HEK293T (cell line): ENCODE measurements around the gene RB1.

ENCODE experiments used
- CTCF ChIA-PET: fragments of 350-600 bp; formaldehyde crosslinking; extraction: SDS; loops from one replicate; lab custom pipeline; 2021; ENCODE audit warnings: antibody characterized with exemption, inconsistent platforms; lab: Yijun Ruan, JAX
- POLR2A ChIA-PET: fragments of 350-600 bp; formaldehyde crosslinking; extraction: SDS; loops from one replicate; lab custom pipeline; 2020; ENCODE audit warnings: antibody characterized with exemption, inconsistent platforms; lab: Yijun Ruan, JAX
- DNase-seq: peaks from one replicate; pipeline ENCODE4 v3.0.0; 2012; ENCODE audit warnings: mixed read lengths; ENCODE audit errors: extremely low spot score
- ARNT ChIP-seq: fragments of 450-650 bp; IDR thresholded peaks from 2 replicates; pipeline ENCODE4 v1.6.1; 2017; ENCODE audit warnings: mild to moderate bottlenecking
- BHLHE40 ChIP-seq: fragments of 450-650 bp; IDR thresholded peaks from 2 replicates; pipeline ENCODE4 v1.6.1; 2016; ENCODE audit warnings: mild to moderate bottlenecking, moderate library complexity, borderline replicate concordance
- CTBP1 ChIP-seq: fragments of 450-650 bp; IDR thresholded peaks from 2 replicates; pipeline ENCODE4 v1.6.1; 2016; ENCODE audit warnings: borderline replicate concordance
- ELF4 ChIP-seq: fragments of 450-650 bp; IDR thresholded peaks from 2 replicates; pipeline ENCODE4 v1.6.1; 2017; ENCODE audit warnings: antibody characterized with exemption
- FOXA1 ChIP-seq: fragments of 450-650 bp; IDR thresholded peaks from 2 replicates; pipeline ENCODE4 v1.6.1; 2016; ENCODE audit warnings: mild to moderate bottlenecking
- FOXK2 ChIP-seq: fragments of 450-650 bp; IDR thresholded peaks from 2 replicates; pipeline ENCODE4 v1.6.1; 2016; ENCODE audit warnings: mild to moderate bottlenecking
- FOXM1 ChIP-seq: fragments of 450-650 bp; IDR thresholded peaks from 2 replicates; pipeline ENCODE4 v1.6.1; 2017; ENCODE audit warnings: mild to moderate bottlenecking, borderline replicate concordance
- HDGF ChIP-seq: fragments of 450-650 bp; IDR thresholded peaks from 2 replicates; pipeline ENCODE4 v1.6.1; 2017; ENCODE audit warnings: antibody characterized with exemption, borderline replicate concordance
- L3MBTL2 ChIP-seq: fragments of 450-650 bp; conservative IDR thresholded peaks from 2 replicates; pipeline ENCODE4 v1.6.1; 2016; ENCODE audit warnings: mild to moderate bottlenecking
- LEF1 ChIP-seq: fragments of 450-650 bp; IDR thresholded peaks from 2 replicates; pipeline ENCODE4 v1.6.1; 2017; ENCODE audit warnings: mild to moderate bottlenecking, borderline replicate concordance
- NFRKB ChIP-seq: fragments of 450-650 bp; IDR thresholded peaks from 2 replicates; pipeline ENCODE4 v1.6.1; 2016; ENCODE audit warnings: mild to moderate bottlenecking, moderate library complexity
- SP1 ChIP-seq: fragments of 450-650 bp; IDR thresholded peaks from 2 replicates; pipeline ENCODE4 v1.6.1; 2017
- SUZ12 ChIP-seq: fragments of 450-650 bp; IDR thresholded peaks from 2 replicates; pipeline ENCODE4 v1.6.1; 2016; ENCODE audit warnings: mild to moderate bottlenecking
- TARDBP ChIP-seq: fragments of 450-650 bp; IDR thresholded peaks from 2 replicates; pipeline ENCODE4 v1.6.1; 2016
- ZNF384 ChIP-seq: fragments of 450-650 bp; IDR thresholded peaks from 2 replicates; pipeline ENCODE4 v1.6.1; 2016
- TF ChIP-seq, protein P1 (sequence below): fragments of 450-650 bp; IDR thresholded peaks from 2 replicates; pipeline ENCODE4 v1.6.1; 2016

RB1 gene

DNA sequence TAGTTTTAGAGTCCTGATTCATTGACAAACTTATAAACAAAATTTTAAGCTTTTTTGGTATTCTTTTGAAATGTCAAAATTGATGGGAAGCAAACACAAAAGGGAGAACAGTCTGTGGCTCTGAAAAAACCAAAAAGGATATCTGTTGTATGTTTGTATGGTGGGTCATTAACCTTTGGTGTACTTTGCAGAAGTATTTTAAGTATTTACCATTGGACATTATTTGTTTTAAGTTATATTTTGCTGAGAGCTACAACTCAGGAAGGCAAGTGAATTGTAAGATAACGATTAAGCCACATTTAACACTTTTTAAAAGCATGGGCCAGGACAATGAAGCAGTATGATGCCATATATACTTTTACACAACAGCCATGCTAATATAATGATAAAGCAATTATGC lies 94.2 kb downstream of the RB1 start:
- ChIA-PET CTCF (no interaction called here), POLR2A (no interaction called here)
- no peak for DNase-seq
- TF ChIP-seq FOXK2 (no peak), ELF4 (no peak), ARNT (no peak), FOXM1 (no peak)

- ChIA-PET POLR2A (no interaction called here), CTCF (no interaction called here)
- no peak for DNase-seq
- TF ChIP-seq ELF4 (no peak), FOXK2 (no peak), SUZ12 (no peak), L3MBTL2 (no peak), NFRKB (no peak), LEF1 (no peak), SP1 (no peak), ARNT (no peak), BHLHE40 (no peak), FOXM1 (no peak), CTBP1 (no peak), ZNF384 (no peak)
- TF ChIP-seq, protein P1, sequence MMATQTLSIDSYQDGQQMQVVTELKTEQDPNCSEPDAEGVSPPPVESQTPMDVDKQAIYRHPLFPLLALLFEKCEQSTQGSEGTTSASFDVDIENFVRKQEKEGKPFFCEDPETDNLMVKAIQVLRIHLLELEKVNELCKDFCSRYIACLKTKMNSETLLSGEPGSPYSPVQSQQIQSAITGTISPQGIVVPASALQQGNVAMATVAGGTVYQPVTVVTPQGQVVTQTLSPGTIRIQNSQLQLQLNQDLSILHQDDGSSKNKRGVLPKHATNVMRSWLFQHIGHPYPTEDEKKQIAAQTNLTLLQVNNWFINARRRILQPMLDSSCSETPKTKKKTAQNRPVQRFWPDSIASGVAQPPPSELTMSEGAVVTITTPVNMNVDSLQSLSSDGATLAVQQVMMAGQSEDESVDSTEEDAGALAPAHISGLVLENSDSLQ: no peak
These were observed 95.0 kb downstream of the RB1 start for GRCh38 chr13:48398450-48399095.

- ChIA-PET CTCF (no interaction called here), POLR2A (no interaction called here)
- no peak for TF ChIP-seq NFRKB
- TF ChIP-seq, protein P1: no peak
- TF ChIP-seq L3MBTL2: no peak
- DNase-seq: no peak
These were observed 96.6 kb downstream of the RB1 start for GRCh38 chr13:48400090-48400694.

GRCh38 chr13:48400850-48401291 lies 97.3 kb downstream of the RB1 start:
- TF ChIP-seq NFRKB (no peak), SP1 (no peak), CTBP1 (no peak), FOXK2 (no peak), ARNT (no peak), TARDBP (no peak), L3MBTL2 (no peak), ZNF384 (no peak), FOXM1 (no peak), ELF4 (no peak), BHLHE40 (no peak), LEF1 (no peak), HDGF (no peak), FOXA1 (no peak), SUZ12 (no peak)
- TF ChIP-seq, protein P1: no peak
- no peak for DNase-seq
- POLR2A ChIA-PET: no interaction called here
- CTCF ChIA-PET: no interaction called here

GRCh38 chr13:48401480-48401879 lies 97.9 kb downstream of the RB1 start:
- ChIA-PET CTCF (no interaction called here), POLR2A (no interaction called here)
- DNase-seq: no peak
- TF ChIP-seq SUZ12 (no peak), FOXM1 (no peak), SP1 (no peak), BHLHE40 (no peak), L3MBTL2 (no peak), ARNT (no peak), TARDBP (no peak), NFRKB (no peak), CTBP1 (no peak), LEF1 (no peak), FOXK2 (no peak), ELF4 (no peak), HDGF (no peak), FOXA1 (no peak)
- TF ChIP-seq, protein P1: no peak

DNA sequence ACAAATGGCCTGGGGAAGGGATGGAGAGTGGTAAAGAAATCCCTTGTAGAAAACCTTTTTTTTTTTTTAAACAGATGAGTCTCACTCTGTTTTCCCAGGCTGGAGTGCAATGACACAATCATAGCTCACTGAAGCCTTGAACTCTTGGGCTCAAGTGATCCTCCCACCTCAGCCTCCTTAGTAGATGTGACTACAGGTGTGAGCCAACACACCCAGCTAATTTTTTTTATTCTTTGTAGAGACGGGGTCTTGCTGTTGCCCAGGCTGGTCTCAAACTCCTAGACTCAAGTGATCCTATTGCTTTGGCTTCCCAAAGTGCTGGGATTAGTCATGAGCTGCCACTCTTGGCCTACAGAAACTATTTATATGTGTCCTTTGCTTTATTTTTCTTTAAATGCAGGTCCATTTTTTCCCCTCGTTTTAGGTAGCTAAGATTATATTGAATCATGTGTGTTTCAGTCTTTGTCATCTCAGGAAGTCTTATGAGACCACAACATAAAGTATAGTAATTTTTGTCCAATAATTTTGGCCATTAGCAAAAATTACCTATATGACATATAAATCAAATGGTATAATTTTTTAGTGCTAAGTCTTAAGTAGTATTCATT lies 98.9 kb downstream of the RB1 start:
- POLR2A ChIA-PET: no interaction called here

More for the DNA sequence above, 98.9 kb downstream of the RB1 start:
- no peak for DNase-seq
- TF ChIP-seq FOXM1: no peak
- no peak for TF ChIP-seq ELF4
- no peak for TF ChIP-seq ARNT
- TF ChIP-seq TARDBP: no peak
- CTCF ChIA-PET: no interaction called here
